Astrocyte (in vitro differentiated cells and primary cell): ENCODE results near the gene FOXRED2.

Source experiments
- CTCF ChIP-seq: IDR thresholded peaks from 2 replicates; pipeline ENCODE4 v1.5.1; 2011; ENCODE audit warnings: low read depth, mild to moderate bottlenecking, inconsistent platforms, low read length, moderate library complexity; ENCODE audit not compliant: insufficient read depth
- EZH2 ChIP-seq: IDR thresholded peaks from 2 replicates; pipeline ENCODE4 v1.6.1; 2012; ENCODE audit warnings: mild to moderate bottlenecking, low read length, inconsistent platforms; ENCODE audit not compliant: insufficient read depth

GRCh38 chr22:36528341-36528740 lies 21.5 kb upstream of the FOXRED2 start:
- TF ChIP-seq CTCF (no peak), EZH2 (no peak)
